ENCODE data around the gene LONP2.
"Not testable (repeated sequence)": the region's sequence is repeated elsewhere in the genome, so short reads cannot be mapped to it uniquely, and the experiment has no call there.

The LONP2 gene

GRCh38 chr16:48393485-48394354, 149.6 kb downstream of the LONP2 start:
- no peak for DNase-seq (ENCODE audit: low read depth)

GRCh38 chr16:48394355-48394703, 150.2 kb downstream of the LONP2 start:
- no peak for DNase-seq (ENCODE audit: low read depth)

GRCh38 chr16:48395375-48395774, 151.3 kb downstream of the LONP2 start:
- no peak for DNase-seq (ENCODE audit: low read depth)

- DNase-seq (ENCODE audit: low read depth) = not testable (repeated sequence)
These were observed 158.4 kb downstream of the LONP2 start for GRCh38 chr16:48402547-48402946.

- DNase-seq (ENCODE audit: low read depth) = no peak
These were observed 161.1 kb downstream of the LONP2 start for GRCh38 chr16:48405153-48405552.

- no peak for DNase-seq (ENCODE audit: low read depth)
These were observed 161.8 kb downstream of the LONP2 start for GRCh38 chr16:48405907-48406306.

Measured in T-helper 22 cell (primary cell).